HepG2 (cell line): Measurements from ENCODE around the gene BTN1A1. TPM values are rescaled to one million over a fixed set of nuclear protein-coding genes. Genes with fewer than 3 reads are reported as not detected.
A peak's percentile ranks its signal among the peaks of the same experiment; 100 is the strongest.

ENCODE experiments used
- AHDC1 ChIP-seq: sonication (generic); formaldehyde crosslinking; IDR thresholded peaks from 2 replicates; pipeline ENCODE4 v1.5.1; 2020; ENCODE audit warnings: mild to moderate bottlenecking, missing genetic modification reagents, borderline replicate concordance
- ARID5B ChIP-seq: IDR thresholded peaks from 2 replicates; pipeline ENCODE4 v1.4.0; 2020; ENCODE audit warnings: mild to moderate bottlenecking, missing genetic modification reagents
- ATF3 ChIP-seq: sonication (generic); formaldehyde crosslinking; IDR thresholded peaks from 2 replicates; pipeline ENCODE4 v1.4.0; 2020; ENCODE audit warnings: missing genetic modification reagents
- HIC2 ChIP-seq: sonication (generic); formaldehyde crosslinking; IDR thresholded peaks from 2 replicates; pipeline ENCODE4 v1.9.0; 2022; ENCODE audit warnings: low read depth, missing genetic modification reagents
- MAFF ChIP-seq: IDR thresholded peaks from 2 replicates; pipeline ENCODE4 v1.6.1; 2011; ENCODE audit warnings: low read depth, low read length, improper control_type of control experiment
- PHF21A ChIP-seq: sonication (generic); formaldehyde crosslinking; IDR thresholded peaks from 2 replicates; pipeline ENCODE4 v1.5.0; 2020; ENCODE audit warnings: mild to moderate bottlenecking, missing genetic modification reagents
- POLR2G ChIP-seq: fragments of 200-400 bp; formaldehyde crosslinking; IDR thresholded peaks from 2 replicates; pipeline ENCODE4 v1.6.1; 2018; ENCODE audit warnings: mild to moderate bottlenecking, low read depth, low read length, moderate library complexity
- PPARG ChIP-seq: conservative IDR thresholded peaks from 2 replicates; pipeline ENCODE4 v1.6.1; 2016; ENCODE audit warnings: missing biosample characterization, missing genetic modification reagents
- RBM22 ChIP-seq: fragments of 200-400 bp; formaldehyde crosslinking; optimal IDR thresholded peaks from 2 replicates; pipeline ENCODE3; 2017; ENCODE audit warnings: mild to moderate bottlenecking, low read length, moderate library complexity
- REL ChIP-seq: sonication (generic); formaldehyde crosslinking; conservative IDR thresholded peaks from 2 replicates; pipeline ENCODE4 v1.8.0; 2022; ENCODE audit warnings: mild to moderate bottlenecking, missing genetic modification reagents, moderate library complexity
- SNAI1 ChIP-seq: sonication (generic); formaldehyde crosslinking; IDR thresholded peaks from 2 replicates; pipeline ENCODE4 v1.5.0; 2020; ENCODE audit warnings: mild to moderate bottlenecking, missing genetic modification reagents, borderline replicate concordance
- TBX2 ChIP-seq: sonication (generic); formaldehyde crosslinking; IDR thresholded peaks from 2 replicates; pipeline ENCODE4 v1.5.0; 2020; ENCODE audit warnings: missing genetic modification reagents, mild to moderate bottlenecking, borderline replicate concordance
- ZNF160 ChIP-seq: sonication (generic); formaldehyde crosslinking; IDR thresholded peaks from 2 replicates; pipeline ENCODE4 v1.8.0; 2022; ENCODE audit warnings: mild to moderate bottlenecking, inconsistent platforms, missing genetic modification reagents
- ZNF430 ChIP-seq: sonication (generic); formaldehyde crosslinking; IDR thresholded peaks from 2 replicates; pipeline ENCODE4 v1.9.0; 2021; ENCODE audit warnings: mild to moderate bottlenecking, missing genetic modification reagents
- ZNF460 ChIP-seq: sonication (generic); formaldehyde crosslinking; IDR thresholded peaks from 2 replicates; pipeline ENCODE4 v1.5.1; 2020; ENCODE audit warnings: missing genetic modification reagents, mild to moderate bottlenecking, borderline replicate concordance
- ZNF607 ChIP-seq: sonication (generic); formaldehyde crosslinking; IDR thresholded peaks from 2 replicates; pipeline ENCODE4 v1.5.1; 2020; ENCODE audit warnings: missing genetic modification reagents, mild to moderate bottlenecking, borderline replicate concordance
- ZNF749 ChIP-seq: sonication (generic); formaldehyde crosslinking; IDR thresholded peaks from 2 replicates; pipeline ENCODE4 v1.8.0; 2022; ENCODE audit warnings: mild to moderate bottlenecking, missing genetic modification reagents, moderate library complexity, borderline replicate concordance
- polyA plus RNA-seq, 8 experiments: library from polyadenylated mRNA; depleted of rRNA in 3 of 8; stranded (reverse) in 7 of 8; unstranded in 1 of 8; fragments of >200 nt; fragmentation: Illumina TruSeq in 4 of 8; extraction: Trizol in 4 of 8; gene quantifications; 2 replicates each; pipeline versions ENCODE4 v1.2.1 to v1.2.3, GENCODE V29; 2011 to 2016; ENCODE audit warnings: low read depth in 4 of 8, missing spikeins in 1 of 8, mixed read lengths in 1 of 8; ENCODE audit not compliant: insufficient read depth in 1 of 8
- total RNA-seq, 5 experiments: library from RNA; depleted of rRNA; stranded (reverse); fragments of >200 nt; fragmentation: Illumina TruSeq; extraction: Trizol; gene quantifications; 2 replicates each; pipeline ENCODE4 v1.2.3, GENCODE V29; 2016; ENCODE audit warnings: low read depth in 1 of 5

The BTN1A1 gene
- total and polyA plus RNA-seq, 2 of the 13 experiments (the other 11 are each of a cell fraction or from before 2014, with no cell fraction given): 0.04 TPM; not detected in 1

DNA sequence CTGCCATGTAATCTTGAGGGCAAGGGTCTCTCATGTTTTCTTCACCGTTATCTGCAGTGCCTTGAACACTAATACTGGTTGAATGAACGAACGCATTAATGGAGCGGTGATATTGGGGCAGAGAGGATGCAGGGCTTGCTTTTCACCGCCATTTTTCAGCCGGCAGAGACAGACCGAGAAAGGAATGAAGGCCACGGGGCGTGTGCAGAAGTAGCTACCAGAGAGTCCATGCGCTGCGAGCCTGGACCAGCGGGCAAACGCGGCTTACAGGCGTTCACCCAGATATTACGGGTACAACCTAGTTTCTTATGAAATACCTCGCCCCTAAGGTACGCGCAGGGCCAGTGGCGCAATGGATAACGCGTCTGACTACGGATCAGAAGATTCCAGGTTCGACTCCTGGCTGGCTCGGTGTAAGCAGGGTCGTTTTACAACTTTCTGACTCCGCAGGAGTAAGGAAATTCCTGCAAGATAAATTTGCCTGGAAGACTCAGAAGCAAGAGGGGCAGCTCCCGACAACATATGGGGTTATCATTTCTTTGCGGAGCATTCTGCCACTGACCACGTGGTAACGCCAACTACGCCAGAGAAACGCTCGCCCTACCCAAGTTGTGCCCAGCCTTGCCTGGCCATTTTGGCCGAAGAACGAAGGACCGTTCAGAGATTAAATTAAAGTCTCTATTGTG, 37.2 kb downstream of the BTN1A1 start (continued):
- TF ChIP-seq ATF3 (CRISPR knock-in tag): peak; percentile 18; the same call in 1 of the 2 replicates
- peak; percentile 48; the same call in 1 of the 2 replicates for TF ChIP-seq TBX2 (CRISPR knock-in tag)
- TF ChIP-seq PPARG (CRISPR knock-in tag): no peak
- no peak; the same call in 1 of the 2 replicates for TF ChIP-seq REL (CRISPR knock-in tag)
- TF ChIP-seq SNAI1 (CRISPR knock-in tag): peak; percentile 28; the same call in 1 of the 2 replicates
- peak; percentile 71; the same call in 1 of the 2 replicates for TF ChIP-seq HIC2 (CRISPR knock-in tag)
- peak; percentile 94 for TF ChIP-seq RBM22
- no peak for TF ChIP-seq POLR2G
- peak; percentile 93 for TF ChIP-seq ZNF607 (CRISPR knock-in tag)
- peak; percentile 72; the same call in 1 of the 2 replicates for TF ChIP-seq ZNF430 (CRISPR knock-in tag)
- TF ChIP-seq ZNF749: no peak
- TF ChIP-seq MAFF: no peak
- peak; percentile 95 for TF ChIP-seq ARID5B
- no peak for TF ChIP-seq ZNF160 (CRISPR knock-in tag)
- no peak; the same call in 1 of the 2 replicates for TF ChIP-seq ZNF460 (CRISPR knock-in tag)
- TF ChIP-seq PHF21A (CRISPR knock-in tag): peak; percentile 76; the same call in 1 of the 2 replicates
- TF ChIP-seq AHDC1 (CRISPR knock-in tag): peak; percentile 64; the same call in 1 of the 2 replicates
